Vagina (tissue), 2 donors: ENCODE measurements around the gene KCNK5. TPM values are rescaled to one million over a fixed set of nuclear protein-coding genes. Genes with fewer than 3 reads are reported as not detected.

Experiments used
- DNase-seq, 2 donors: peaks; one replicate each; pipeline ENCODE4 v3.0.0-alpha.2; 2017; ENCODE audit errors: extremely low spot score in 2 of 2
- H3K27ac ChIP-seq: fragments of 200-600 bp; sonication (generic); one replicate; pipeline ENCODE4 v1.5.1; 2019
- H3K27me3 ChIP-seq: fragments of 200-600 bp; sonication (generic); one replicate; pipeline ENCODE4 v1.5.1; 2019
- H3K36me3 ChIP-seq, 2 donors: fragments of 200-600 bp; sonication (generic); one replicate each; pipeline ENCODE4 v1.5.1; 2017 to 2019
- H3K4me1 ChIP-seq: fragments of 200-600 bp; sonication (generic); one replicate; pipeline ENCODE4 v1.5.1; 2019
- H3K4me3 ChIP-seq, 2 donors: fragments of 200-600 bp; sonication (generic); 1 replicate in 1 of 2; 2 replicates in 1 of 2; pipeline ENCODE4 v1.5.1; 2016 to 2019
- H3K9me3 ChIP-seq: fragments of 200-600 bp; sonication (generic); one replicate; pipeline ENCODE4 v1.5.1; 2019
- POLR2A ChIP-seq, 2 donors: fragments of 450-650 bp; IDR thresholded peaks; one replicate each; pipeline ENCODE4 v1.6.1; 2017; ENCODE audit warnings: antibody characterized with exemption in 2 of 2, mild to moderate bottlenecking in 2 of 2, moderate library complexity in 2 of 2
- POLR2AphosphoS5 ChIP-seq, 2 donors: sonication (generic); formaldehyde crosslinking; IDR thresholded peaks; one replicate each; pipeline ENCODE4 v1.9.0; 2017; ENCODE audit warnings: antibody characterized with exemption in 2 of 2, mild to moderate bottlenecking in 2 of 2, low read depth in 1 of 2; ENCODE audit not compliant: insufficient read depth in 1 of 2
- intact Hi-C: fragments of 100-400 bp; cut with DNase I; formaldehyde crosslinking; loops from one replicate; pipeline ENCODE4 v1.15.1; 2023
- total RNA-seq: library from RNA; depleted of rRNA; stranded (reverse); fragments of >200 nt; gene quantifications from one replicate; pipeline ENCODE4 v1.2.3, GENCODE V29; 2016
- TF ChIP-seq, protein P1 (sequence below), 3 experiments: fragments of 450-650 bp in 2 of 3; fragments of 200-600 bp in 1 of 3; sonication (generic) in 1 of 3; IDR thresholded peaks; one replicate each; pipeline ENCODE4 v1.5.1; 2017 to 2019; ENCODE audit warnings: antibody characterized with exemption in 3 of 3, mild to moderate bottlenecking in 2 of 3, moderate library complexity in 2 of 3

Gene KCNK5
- total RNA-seq, 1 donor from 2014 or later = 16.7 TPM

- no peak for DNase-seq
- Histone ChIP-seq H3K27ac (no peak overlapping the region), H3K4me3 (no peak overlapping the region), H3K36me3 (no peaks in the 10 kb centered on the region), H3K4me1 (no peaks in the 10 kb centered on the region), H3K9me3 (no peaks in the 10 kb centered on the region), H3K27me3 (no peaks in the 10 kb centered on the region)
- intact Hi-C loops = no loop called here
- TF ChIP-seq, protein P1, sequence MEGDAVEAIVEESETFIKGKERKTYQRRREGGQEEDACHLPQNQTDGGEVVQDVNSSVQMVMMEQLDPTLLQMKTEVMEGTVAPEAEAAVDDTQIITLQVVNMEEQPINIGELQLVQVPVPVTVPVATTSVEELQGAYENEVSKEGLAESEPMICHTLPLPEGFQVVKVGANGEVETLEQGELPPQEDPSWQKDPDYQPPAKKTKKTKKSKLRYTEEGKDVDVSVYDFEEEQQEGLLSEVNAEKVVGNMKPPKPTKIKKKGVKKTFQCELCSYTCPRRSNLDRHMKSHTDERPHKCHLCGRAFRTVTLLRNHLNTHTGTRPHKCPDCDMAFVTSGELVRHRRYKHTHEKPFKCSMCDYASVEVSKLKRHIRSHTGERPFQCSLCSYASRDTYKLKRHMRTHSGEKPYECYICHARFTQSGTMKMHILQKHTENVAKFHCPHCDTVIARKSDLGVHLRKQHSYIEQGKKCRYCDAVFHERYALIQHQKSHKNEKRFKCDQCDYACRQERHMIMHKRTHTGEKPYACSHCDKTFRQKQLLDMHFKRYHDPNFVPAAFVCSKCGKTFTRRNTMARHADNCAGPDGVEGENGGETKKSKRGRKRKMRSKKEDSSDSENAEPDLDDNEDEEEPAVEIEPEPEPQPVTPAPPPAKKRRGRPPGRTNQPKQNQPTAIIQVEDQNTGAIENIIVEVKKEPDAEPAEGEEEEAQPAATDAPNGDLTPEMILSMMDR (IDR thresholded peaks at IDR 0.05) = no peak
- TF ChIP-seq POLR2AphosphoS5 (IDR thresholded peaks at IDR 0.05; ENCODE audit: insufficient read depth in 1 of 2, low read depth in 1 of 2) (no peak), POLR2A (IDR thresholded peaks at IDR 0.05) (no peak)
These were observed 37.9 kb downstream of the KCNK5 start for GRCh38 chr6:39191236-39191930.

GRCh38 chr6:39190545-39191235 is 38.6 kb downstream of the KCNK5 start:
- Histone ChIP-seq H3K27me3 (no peaks in the 10 kb centered on the region), H3K9me3 (no peaks in the 10 kb centered on the region), H3K4me1 (no peaks in the 10 kb centered on the region), H3K27ac (no peak overlapping the region), H3K36me3 (no peaks in the 10 kb centered on the region), H3K4me3 (no peak overlapping the region)
- TF ChIP-seq, protein P1 (IDR thresholded peaks at IDR 0.05) = no peak
- no peak for TF ChIP-seq POLR2A (IDR thresholded peaks at IDR 0.05)
- TF ChIP-seq POLR2AphosphoS5 (IDR thresholded peaks at IDR 0.05; ENCODE audit: insufficient read depth in 1 of 2, low read depth in 1 of 2) = no peak
- intact Hi-C loops = no loop called here
- DNase-seq = no peak

DNA sequence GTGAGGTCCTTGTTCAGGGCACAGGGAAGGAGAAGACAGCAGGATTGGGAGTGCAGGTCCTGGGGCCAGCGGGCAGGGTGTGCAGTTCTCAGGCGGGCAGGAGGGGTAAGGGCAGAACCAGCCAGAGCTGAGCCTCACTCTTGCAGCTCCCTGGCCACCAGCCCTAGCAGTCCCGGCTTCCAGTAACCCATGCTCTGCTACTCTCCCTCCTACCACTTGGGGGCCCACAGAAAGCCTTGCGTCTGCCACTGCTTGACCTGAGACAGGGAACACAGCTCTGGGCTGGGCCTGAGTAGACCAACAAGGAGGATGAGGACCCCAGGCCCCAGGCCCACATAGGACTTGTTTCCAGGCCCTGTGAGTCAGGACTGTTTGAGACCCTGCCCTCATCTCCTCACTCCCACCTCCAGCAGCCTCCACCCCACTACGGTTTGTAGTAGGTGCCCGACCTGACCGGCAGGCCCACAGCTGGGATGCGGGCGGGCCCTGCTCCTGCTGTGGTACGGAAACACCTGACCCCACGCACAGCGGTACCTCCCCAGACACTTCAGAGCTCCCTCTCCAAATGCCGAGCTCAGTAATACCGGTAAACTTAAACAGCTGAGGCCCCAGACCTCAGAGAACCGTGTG is 39.2 kb downstream of the KCNK5 start:
- no peak overlapping the region for H3K27ac ChIP-seq
- intact Hi-C loops = no loop called here
- TF ChIP-seq, protein P1 (IDR thresholded peaks at IDR 0.05) = no peak
- TF ChIP-seq POLR2A (IDR thresholded peaks at IDR 0.05) = no peak
- no peak for TF ChIP-seq POLR2AphosphoS5 (IDR thresholded peaks at IDR 0.05; ENCODE audit: insufficient read depth in 1 of 2, low read depth in 1 of 2)

DNA sequence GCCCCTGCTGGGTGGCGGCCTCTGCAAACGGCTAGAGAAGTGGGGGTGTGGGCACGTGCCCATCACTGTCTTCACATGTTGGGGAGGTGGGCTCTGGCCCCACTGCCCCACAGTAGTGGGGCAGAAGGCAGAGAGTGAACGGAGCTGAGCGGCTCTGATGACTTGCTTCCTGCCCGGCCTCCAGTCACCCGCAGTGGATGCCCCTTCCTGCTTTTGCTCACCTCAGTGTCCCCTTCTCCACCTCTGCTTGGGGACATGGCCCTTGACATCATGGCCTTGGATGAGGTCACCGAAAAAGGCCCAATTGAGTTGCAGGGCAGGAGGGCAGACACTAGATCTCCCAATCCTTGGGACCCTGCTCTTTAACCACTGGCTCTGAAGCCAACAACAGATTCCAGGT is 40.1 kb downstream of the KCNK5 start:
- no peak for TF ChIP-seq POLR2AphosphoS5 (IDR thresholded peaks at IDR 0.05; ENCODE audit: insufficient read depth in 1 of 2, low read depth in 1 of 2)
- Histone ChIP-seq H3K9me3 (no peaks in the 10 kb centered on the region), H3K27ac (no peak overlapping the region), H3K36me3 (no peaks in the 10 kb centered on the region), H3K4me1 (no peaks in the 10 kb centered on the region), H3K4me3 (no peak overlapping the region), H3K27me3 (no peaks in the 10 kb centered on the region)
- no peak for DNase-seq
- intact Hi-C loops = no loop called here

More for the DNA sequence above, 39.2 kb downstream of the KCNK5 start:
- no peaks in the 10 kb centered on the region for H3K4me1 ChIP-seq
- H3K4me3 ChIP-seq = no peak overlapping the region
- no peaks in the 10 kb centered on the region for H3K9me3 ChIP-seq
- DNase-seq = no peak
- H3K27me3 ChIP-seq = no peaks in the 10 kb centered on the region
- H3K36me3 ChIP-seq = no peaks in the 10 kb centered on the region

DNA sequence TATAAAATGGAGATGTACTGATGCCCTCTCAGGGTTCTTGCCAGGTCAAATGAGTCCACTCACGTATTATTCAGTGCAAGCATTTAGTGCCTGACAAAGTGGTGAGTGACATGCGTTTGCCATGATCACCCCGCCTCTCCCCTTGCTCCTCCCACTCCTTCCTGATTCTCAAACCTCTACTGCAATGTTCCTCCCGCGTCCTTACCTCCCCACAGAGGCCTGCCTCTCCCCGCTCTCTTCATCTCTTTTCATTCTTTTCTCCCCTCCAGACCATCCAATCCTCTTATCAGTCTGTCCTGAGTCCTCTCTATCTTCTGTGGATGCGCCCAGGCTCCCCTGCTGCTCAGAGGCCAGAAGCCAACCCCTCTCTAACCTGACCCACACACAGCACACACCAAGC is 40.7 kb downstream of the KCNK5 start:
- Histone ChIP-seq H3K36me3 (no peaks in the 10 kb centered on the region), H3K27ac (no peak overlapping the region), H3K9me3 (no peaks in the 10 kb centered on the region), H3K27me3 (no peaks in the 10 kb centered on the region), H3K4me1 (peaks cover 4% of the 10 kb centered on the region), H3K4me3 (no peak overlapping the region)
- intact Hi-C loops = no loop called here
- no peak for TF ChIP-seq POLR2AphosphoS5 (IDR thresholded peaks at IDR 0.05; ENCODE audit: insufficient read depth in 1 of 2, low read depth in 1 of 2)
- TF ChIP-seq, protein P1 (IDR thresholded peaks at IDR 0.05) = no peak
- TF ChIP-seq POLR2A (IDR thresholded peaks at IDR 0.05) = no peak
- no peak for DNase-seq
